K562 (cell line): ENCODE measurements around the gene PRKAA1. TPM values are rescaled to one million over a fixed set of nuclear protein-coding genes. Genes with fewer than 3 reads are reported as not detected.
"Not testable (repeated sequence)": the region's sequence is repeated elsewhere in the genome, so short reads cannot be mapped to it uniquely, and the experiment has no call there.

Source experiments
- ARHGAP35 ChIP-seq: fragments of 450-650 bp; IDR thresholded peaks from 2 replicates; pipeline ENCODE4 v1.6.1; 2018; ENCODE audit not compliant: partially characterized antibody
- ASH1L ChIP-seq: fragments of 450-650 bp; IDR thresholded peaks from 2 replicates; pipeline ENCODE4 v1.6.1; 2018; ENCODE audit warnings: borderline replicate concordance, mild to moderate bottlenecking, low read depth; ENCODE audit not compliant: partially characterized antibody
- ATF1 ChIP-seq, 2 experiments: fragments of 450-650 bp in 1 of 2; IDR thresholded peaks; 2 replicates each; pipeline ENCODE4 v1.6.1; 2016; ENCODE audit warnings: missing compliant biosample characterization in 1 of 2, missing genetic modification characterization in 1 of 2
- CBFA2T3 ChIP-seq: fragments of 450-650 bp; IDR thresholded peaks from 2 replicates; pipeline ENCODE4 v1.6.1; 2017
- CREM ChIP-seq: IDR thresholded peaks from 2 replicates; pipeline ENCODE4 v1.6.1; 2014; ENCODE audit warnings: antibody characterized with exemption, low read depth
- DPF2 ChIP-seq: fragments of 450-650 bp; IDR thresholded peaks from 2 replicates; pipeline ENCODE4 v1.6.1; 2016
- E2F8 ChIP-seq: fragments of 450-650 bp; IDR thresholded peaks from 2 replicates; pipeline ENCODE4 v1.7.1; 2018; ENCODE audit warnings: mild to moderate bottlenecking, low read depth; ENCODE audit not compliant: partially characterized antibody
- ERF ChIP-seq: fragments of 450-650 bp; formaldehyde crosslinking; IDR thresholded peaks from 2 replicates; pipeline ENCODE4 v1.4.0; 2020; ENCODE audit warnings: mild to moderate bottlenecking, mixed read lengths
- FOXK2 ChIP-seq, 2 experiments: fragments of 450-650 bp; IDR thresholded peaks in 1 of 2; conservative IDR thresholded peaks in 1 of 2; 2 replicates each; pipeline ENCODE4 v1.6.1; 2016; ENCODE audit warnings: low read depth in 2 of 2, mild to moderate bottlenecking in 1 of 2
- HBP1 ChIP-seq: fragments of 450-650 bp; formaldehyde crosslinking; IDR thresholded peaks from 2 replicates; pipeline ENCODE4 v1.4.0; 2022; ENCODE audit warnings: missing genetic modification characterization
- HDGF ChIP-seq: fragments of 450-650 bp; IDR thresholded peaks from 2 replicates; pipeline ENCODE4 v1.6.1; 2016
- HNRNPUL1 ChIP-seq: fragments of 200-400 bp; formaldehyde crosslinking; IDR thresholded peaks from 2 replicates; pipeline ENCODE4 v1.6.1; 2017; ENCODE audit warnings: low read length
- MAZ ChIP-seq, 2 experiments: fragments of 450-650 bp in 1 of 2; sonication (generic) in 1 of 2; formaldehyde crosslinking; IDR thresholded peaks in 1 of 2; conservative IDR thresholded peaks in 1 of 2; 2 replicates each; pipeline versions ENCODE4 v1.4.0 to v1.5.0; 2020; ENCODE audit warnings: mild to moderate bottlenecking in 1 of 2, missing genetic modification reagents in 1 of 2
- MYC ChIP-seq, 2 experiments: fragments of 250-450 bp in 1 of 2; sonication (Bioruptor Pico) in 1 of 2; IDR thresholded peaks; 2 replicates each; pipeline versions ENCODE4 v1.5.1 to v1.6.1; 2012 to 2021; ENCODE audit warnings: low read depth in 2 of 2, borderline replicate concordance in 1 of 2, improper control_type of control experiment in 1 of 2, low read length in 1 of 2, mild to moderate bottlenecking in 1 of 2, moderate library complexity in 1 of 2
- NBN ChIP-seq: fragments of 450-650 bp; IDR thresholded peaks from 2 replicates; pipeline ENCODE4 v1.6.1; 2016; ENCODE audit warnings: low read depth, mild to moderate bottlenecking
- NCOA1 ChIP-seq: fragments of 450-650 bp; IDR thresholded peaks from 2 replicates; pipeline ENCODE4 v1.6.1; 2016; ENCODE audit warnings: low read depth
- NFATC3 ChIP-seq: fragments of 450-650 bp; IDR thresholded peaks from 2 replicates; pipeline ENCODE4 v1.6.1; 2017; ENCODE audit warnings: mild to moderate bottlenecking
- PHF21A ChIP-seq: fragments of 450-650 bp; IDR thresholded peaks from 2 replicates; pipeline ENCODE4 v1.6.1; 2017; ENCODE audit warnings: low read depth, borderline replicate concordance
- POLR2AphosphoS2 ChIP-seq: IDR thresholded peaks from 2 replicates; pipeline ENCODE4 v1.6.1; 2012; ENCODE audit warnings: low read length, improper control_type of control experiment
- SNRNP70 ChIP-seq: fragments of 200-400 bp; formaldehyde crosslinking; optimal IDR thresholded peaks from 2 replicates; pipeline ENCODE3; 2017; ENCODE audit warnings: low read depth, low read length
- SUPT5H ChIP-seq: fragments of 450-650 bp; IDR thresholded peaks from 2 replicates; pipeline ENCODE4 v1.6.1; 2016
- ZBTB26 ChIP-seq: fragments of 450-650 bp; formaldehyde crosslinking; IDR thresholded peaks from 2 replicates; pipeline ENCODE4 v1.4.0; 2022; ENCODE audit warnings: missing genetic modification characterization
- ZNF561 ChIP-seq: fragments of 450-650 bp; formaldehyde crosslinking; conservative IDR thresholded peaks from 2 replicates; pipeline ENCODE4 v1.4.0; 2020; ENCODE audit warnings: mild to moderate bottlenecking, moderate library complexity
- ZNF695 ChIP-seq: fragments of 450-650 bp; formaldehyde crosslinking; IDR thresholded peaks from 2 replicates; pipeline ENCODE4 v1.4.0; 2020; ENCODE audit warnings: mild to moderate bottlenecking, moderate library complexity
- polyA plus RNA-seq, 8 experiments: library from polyadenylated mRNA; depleted of rRNA in 4 of 8; stranded (reverse) in 5 of 8; unstranded in 3 of 8; fragments of >200 nt; fragmentation: Nextera tagmentation in 2 of 8; fragmentation: Illumina TruSeq in 1 of 8; extraction: Ambion mirVana in 2 of 8; extraction: Trizol in 1 of 8; gene quantifications; 2 replicates each; pipeline versions ENCODE4 v1.2.1 to v1.2.3, GENCODE V29; 2011 to 2014; ENCODE audit warnings: inconsistent platforms in 1 of 8, missing spikeins in 1 of 8
- total RNA-seq, 7 experiments: library from RNA; depleted of rRNA in 6 of 7; stranded (reverse); fragments of >200 nt in 6 of 7; fragmentation: Illumina TruSeq in 2 of 7; extraction: Trizol in 2 of 7; gene quantifications; 2 replicates each; pipeline versions ENCODE4 v1.2.1 to v1.2.3, GENCODE V29; 2011 to 2021; ENCODE audit warnings: low replicate concordance in 1 of 7

The PRKAA1 gene
- total and polyA plus RNA-seq, 9 of the 15 experiments (the other 6 are each of a cell fraction or from before 2014, with no cell fraction given) = 24.5 to 84.0 (median 51.4) TPM

GRCh38 chr5:40825461-40826043 is 27.4 kb upstream of the PRKAA1 start (continued):
- TF ChIP-seq E2F8 = peak; percentile 57
- peak; percentile 89 for TF ChIP-seq CREM
- TF ChIP-seq PHF21A = 0 out of 2 replicates have a peak, but pooled peaks have one; percentile 17
- TF ChIP-seq CBFA2T3 = 0 out of 2 replicates have a peak, but pooled peaks have one; percentile 3
- TF ChIP-seq ASH1L = peak; percentile 20
- TF ChIP-seq FOXK2 (conservative IDR thresholded peaks at IDR 0.05 in 1 of 2, IDR thresholded peaks at IDR 0.05 in 1 of 2; ENCODE audit: low read depth in 2 of 2) = 0 out of 4 replicates have a peak, but pooled peaks of 1 of the 2 experiments have one; percentile 12
- 0 out of 2 replicates have a peak, but pooled peaks have one; percentile 58 for TF ChIP-seq ERF (CRISPR knock-in tag)
- peak; percentile 95 for TF ChIP-seq POLR2AphosphoS2
- TF ChIP-seq HNRNPUL1 = peak; percentile 90
- TF ChIP-seq HBP1 (CRISPR knock-in tag) = peak; percentile 87; the same call in 1 of the 2 replicates
- peak; percentile 84; the same call in 1 of the 2 replicates for TF ChIP-seq HDGF
- TF ChIP-seq MYC (IDR thresholded peaks at IDR 0.05; ENCODE audit: low read depth, low read length); ATF1 (CRISPR knock-in tag; IDR thresholded peaks at IDR 0.05): not testable (repeated sequence)
- TF ChIP-seq MYC (CRISPR knock-in tag; IDR thresholded peaks at IDR 0.05; ENCODE audit: borderline replicate concordance, low read depth) = peak; percentile 32; the same call in 1 of the 2 replicates
- TF ChIP-seq NBN = 0 out of 2 replicates have a peak, but pooled peaks have one; percentile 36
- peak; percentile 36; the same call in 1 of the 2 replicates for TF ChIP-seq DPF2
- peak; percentile 62 for TF ChIP-seq ATF1 (tag; IDR thresholded peaks at IDR 0.05)
- 0 out of 2 replicates have a peak, but pooled peaks have one; percentile 24 for TF ChIP-seq NFATC3
- TF ChIP-seq ZNF695 = peak; percentile 77; the same call in 1 of the 2 replicates
- 0 out of 2 replicates have a peak, but pooled peaks have one; percentile 12 for TF ChIP-seq ZNF561 (CRISPR knock-in tag)
- peak; percentile 46 for TF ChIP-seq ARHGAP35
- TF ChIP-seq SNRNP70 = peak; percentile 85
- peak; percentile 59; the same call in 1 of the 2 replicates for TF ChIP-seq NCOA1
- TF ChIP-seq ZBTB26 (CRISPR knock-in tag) = peak; percentile 88
- TF ChIP-seq SUPT5H = peak; percentile 90
- 0 out of 4 replicates have a peak, but pooled peaks of 1 of the 2 experiments have one; percentile 19 for TF ChIP-seq MAZ (CRISPR knock-in tag; conservative IDR thresholded peaks at IDR 0.05 in 1 of 2, IDR thresholded peaks at IDR 0.05 in 1 of 2)
